NCI-H524 treated with DMSO at 0.1 percent for 48 hours (cell line): ENCODE data around the gene IGF2BP2.
"Not testable (repeated sequence)": the region's sequence is repeated elsewhere in the genome, so short reads cannot be mapped to it uniquely, and the experiment has no call there.

Experiments used
- DNase-seq: peaks from one replicate; lab custom pipeline; 2025; lab: John Stamatoyannopoulos, UW

The IGF2BP2 gene

DNA sequence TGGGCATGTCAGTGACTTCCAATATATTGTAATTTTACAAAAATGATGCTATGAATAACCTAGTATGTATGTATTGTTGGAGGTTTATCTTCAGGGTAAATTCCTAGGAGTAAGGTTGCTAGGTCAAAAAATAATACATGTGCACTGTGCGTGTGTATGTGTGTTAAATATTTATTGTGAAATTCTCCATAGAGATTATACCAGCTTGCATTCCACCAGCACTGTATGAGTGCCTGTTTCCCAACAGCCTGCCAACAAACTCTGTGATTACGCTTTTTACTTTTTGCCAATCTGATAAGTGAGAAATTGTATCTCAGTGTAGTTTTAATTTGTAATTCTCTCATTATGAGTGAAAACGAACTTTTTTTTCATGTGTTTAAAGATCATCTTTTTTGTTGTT, 12.6 kb upstream of the IGF2BP2 start:
- DNase-seq, result no peak

DNA sequence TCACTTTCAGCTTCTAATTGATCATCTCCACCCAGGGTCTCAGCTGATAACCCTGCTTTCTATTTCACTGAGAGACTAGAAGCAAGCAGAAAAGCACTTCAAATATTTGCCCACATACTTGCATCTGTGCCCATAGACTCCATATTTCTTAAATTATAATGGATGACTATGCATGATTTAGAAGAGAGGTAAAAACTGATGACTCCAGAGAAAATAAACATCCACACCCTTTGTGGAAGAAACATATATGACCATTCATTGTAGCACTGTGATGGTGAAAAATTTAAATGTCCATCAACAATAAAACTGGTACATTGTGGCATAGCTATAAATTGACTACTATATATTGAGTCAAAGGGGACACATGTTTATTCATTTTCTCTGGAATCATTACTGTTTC, 7.1 kb upstream of the IGF2BP2 start:
- DNase-seq, result no peak

DNA sequence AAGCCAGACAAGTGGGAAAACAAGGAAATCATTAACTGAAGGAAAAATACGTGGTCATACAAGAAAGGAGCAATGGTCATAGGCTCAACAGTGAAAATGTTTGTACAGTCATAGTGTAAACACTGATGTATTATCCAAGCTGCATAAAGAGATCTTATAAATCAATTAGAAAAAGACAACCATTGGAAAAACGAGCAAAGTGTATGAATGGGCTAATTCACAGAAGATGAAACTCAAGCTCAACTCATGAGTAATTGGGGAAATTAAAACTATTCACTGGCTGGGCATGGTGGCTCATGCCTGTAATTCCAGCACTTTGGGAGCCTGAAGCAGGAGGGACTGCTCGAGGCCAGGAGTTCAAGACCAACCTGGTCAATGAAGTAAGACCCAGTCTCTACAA, 6.4 kb upstream of the IGF2BP2 start:
- DNase-seq, result no peak

GRCh38 chr3:185830018-185830797, 5.4 kb upstream of the IGF2BP2 start:
- no peak for DNase-seq

DNA sequence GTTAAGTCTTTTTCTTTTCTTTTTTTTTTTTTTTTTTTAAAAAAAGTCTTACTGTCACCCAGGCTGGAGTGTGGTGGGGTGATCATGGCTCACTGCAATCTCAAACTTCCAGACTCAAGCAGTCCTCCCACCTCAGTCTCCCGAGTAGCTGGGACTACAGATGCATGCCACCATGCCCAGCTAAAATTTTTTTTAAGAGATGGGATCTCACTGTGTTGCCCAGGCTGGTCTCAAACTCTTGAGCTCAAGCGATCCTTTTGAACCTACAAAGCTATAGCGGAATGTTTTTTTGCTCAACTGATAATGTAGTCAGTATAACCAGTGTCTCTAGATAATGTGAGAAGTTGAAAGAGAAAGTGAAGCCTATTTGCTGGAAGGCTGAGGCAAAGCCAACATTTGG, 3.9 kb upstream of the IGF2BP2 start:
- DNase-seq, result no peak

DNA sequence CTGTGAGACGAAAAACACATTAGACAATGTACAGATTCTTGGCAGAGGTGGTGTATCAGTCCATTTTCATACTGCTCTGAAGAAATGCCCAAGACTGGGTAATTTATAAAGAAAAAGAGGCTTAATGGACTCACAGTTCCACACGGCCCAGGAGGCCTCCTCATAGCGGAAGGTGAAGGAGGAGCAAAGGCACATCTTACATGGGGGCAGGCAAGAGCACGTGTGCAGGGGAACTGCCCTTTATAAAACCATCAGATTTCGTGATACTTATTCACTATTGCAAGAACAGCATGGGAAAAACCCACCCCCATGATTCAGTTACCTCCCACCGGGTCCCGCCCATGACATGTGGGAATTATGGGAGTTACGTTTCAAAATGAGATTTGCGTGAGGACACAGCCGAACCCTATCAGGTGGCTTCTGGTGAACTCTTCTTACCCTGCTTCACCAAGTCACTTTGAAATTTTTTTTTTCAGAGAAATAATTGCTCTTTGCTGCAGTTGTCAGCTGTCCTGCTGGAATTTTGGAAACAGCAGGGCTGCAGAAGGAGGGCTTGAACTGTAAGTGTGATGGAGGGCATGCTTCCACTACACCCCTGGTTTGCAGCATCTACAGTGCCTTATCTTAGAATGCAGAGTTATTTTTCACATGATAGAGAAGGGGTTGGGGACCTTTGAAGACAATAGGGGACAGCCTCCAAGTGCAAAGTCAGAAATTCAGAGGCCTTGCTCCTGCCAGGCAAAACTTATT, 2.9 kb upstream of the IGF2BP2 start:
- no peak for DNase-seq

DNA sequence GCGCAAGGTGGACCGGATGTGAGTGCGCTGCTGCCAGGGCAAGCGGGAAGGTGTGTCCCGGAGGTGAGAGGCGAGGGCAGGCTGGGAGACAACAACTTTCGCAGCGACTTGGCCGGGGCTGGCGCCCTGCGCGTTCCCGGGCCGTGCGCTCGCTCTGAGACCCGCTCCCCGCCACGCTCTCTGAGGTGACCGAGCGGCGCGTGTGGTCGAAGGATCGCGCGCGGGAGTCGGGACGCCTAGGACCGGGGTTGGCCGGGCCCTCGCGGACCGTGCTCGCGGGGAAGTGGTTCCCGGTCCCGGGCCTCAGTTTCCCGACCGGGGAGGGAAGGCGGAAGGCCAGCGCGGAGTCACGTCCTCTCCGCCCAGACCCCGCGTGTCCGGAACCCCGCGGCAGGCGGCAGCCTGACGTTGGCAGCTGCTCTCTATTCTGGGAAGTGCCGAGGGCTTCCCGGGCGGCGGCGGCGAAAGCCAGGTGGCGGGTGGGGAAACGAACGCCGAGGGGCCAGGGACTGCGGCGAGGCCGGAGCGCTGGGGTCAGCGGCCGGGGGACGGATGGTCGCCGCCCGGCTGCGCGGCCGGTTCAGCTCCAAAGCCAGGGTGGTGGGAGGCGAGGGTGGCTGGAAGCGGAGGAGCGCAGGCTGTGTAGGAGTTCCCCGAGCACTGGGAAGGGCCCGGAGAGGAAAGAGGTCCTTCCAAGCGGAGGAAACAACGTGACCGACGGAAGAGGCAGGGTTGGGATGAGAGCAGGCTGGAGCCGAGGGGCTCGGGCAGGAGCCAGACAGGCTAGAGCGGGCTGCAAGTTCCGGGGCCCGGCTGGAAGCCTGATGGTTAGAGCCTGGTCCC, 1.0 kb upstream of the IGF2BP2 start:
- DNase-seq, result no peak

- DNase-seq, result no peak
Measured at GRCh38 chr3:185824051-185825005, 514 bp downstream of the IGF2BP2 start.

- DNase-seq, result no peak
Measured at GRCh38 chr3:185823078-185824044, 1.5 kb downstream of the IGF2BP2 start.

- DNase-seq, result no peak
Measured at GRCh38 chr3:185822221-185823000, 2.4 kb downstream of the IGF2BP2 start.

GRCh38 chr3:185820973-185821758, 3.7 kb downstream of the IGF2BP2 start:
- no peak for DNase-seq

GRCh38 chr3:185818267-185818875, 6.5 kb downstream of the IGF2BP2 start:
- no peak for DNase-seq

GRCh38 chr3:185815391-185816282, 9.2 kb downstream of the IGF2BP2 start:
- DNase-seq, result no peak

- DNase-seq, result no peak
Measured at GRCh38 chr3:185813691-185814215, 11.1 kb downstream of the IGF2BP2 start.

DNA sequence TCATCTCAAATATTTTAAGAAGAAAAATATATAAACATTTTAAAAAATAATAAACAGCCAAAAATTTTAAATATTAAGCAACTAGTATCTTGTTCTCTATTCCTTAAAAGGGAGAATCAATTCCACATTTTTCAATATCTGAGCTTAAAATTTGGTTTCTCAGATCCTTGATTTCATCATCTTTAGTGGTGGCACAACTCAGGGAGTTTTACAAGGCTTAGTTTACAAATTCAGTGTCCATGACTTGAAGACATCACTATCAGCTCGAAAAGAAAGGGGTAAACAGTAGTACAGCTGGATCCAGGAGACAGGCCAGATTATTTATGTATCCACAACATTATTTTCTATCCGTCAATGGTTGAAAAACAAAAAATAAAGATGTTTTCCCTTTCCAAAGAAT, 11.6 kb downstream of the IGF2BP2 start:
- no peak for DNase-seq

DNA sequence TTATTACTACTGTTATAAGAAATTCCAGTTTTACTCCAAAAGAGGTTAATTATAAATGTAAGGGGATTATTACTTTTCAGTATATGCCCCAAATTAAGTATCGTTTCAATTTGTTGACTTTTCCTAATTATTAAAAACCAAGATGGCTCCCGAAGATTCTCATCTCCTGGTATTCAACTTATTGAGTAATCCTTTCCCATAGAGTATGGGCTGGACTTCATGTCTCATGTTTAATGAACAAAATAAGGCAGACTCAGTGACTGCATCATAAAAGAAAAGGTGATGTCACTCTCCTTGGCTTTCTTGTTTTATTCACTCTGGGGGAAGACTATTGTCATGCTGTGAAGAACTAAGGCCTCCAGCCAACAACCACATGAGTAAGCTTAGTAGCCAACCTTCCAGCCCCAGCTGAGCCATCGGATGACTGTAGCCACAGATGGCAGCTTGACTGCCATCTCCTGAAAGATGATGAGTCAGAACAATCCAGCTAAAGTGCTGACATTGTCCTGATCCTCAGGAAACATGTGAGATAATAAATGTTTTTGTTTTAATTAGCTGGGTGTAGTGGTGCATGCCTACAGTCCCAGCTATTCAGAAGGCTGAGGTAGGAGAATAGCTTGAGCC, 17.3 kb downstream of the IGF2BP2 start:
- DNase-seq, result no peak

- DNase-seq, result not testable (repeated sequence)
Measured at GRCh38 chr3:185798831-185799110, 26.1 kb downstream of the IGF2BP2 start.
